Measurements from ENCODE around the gene EPHA8. TPM values are rescaled to one million over a fixed set of nuclear protein-coding genes. Genes with fewer than 3 reads are reported as not detected.

The EPHA8 gene
- total RNA-seq, 1 experiment from 2014 or later: 0.07 TPM

DNA sequence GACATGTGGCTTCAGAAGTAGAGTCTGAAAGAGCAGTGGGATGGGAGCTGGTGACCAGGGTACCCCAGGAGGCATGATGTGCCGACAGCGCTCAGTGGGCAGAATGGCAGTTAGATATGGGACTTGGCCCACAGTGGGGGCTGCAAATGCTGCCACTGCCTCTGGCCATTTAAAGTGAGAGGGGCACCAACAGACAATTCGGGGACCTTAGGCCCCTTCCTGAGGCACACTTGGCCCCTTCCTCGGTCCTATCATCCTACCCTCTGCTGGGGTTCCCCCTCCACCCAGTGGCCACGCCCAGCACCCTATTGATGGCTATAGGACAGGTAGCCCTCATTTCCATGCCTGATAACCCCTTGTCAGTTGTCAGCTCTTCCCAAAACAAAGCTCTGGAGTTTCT is 36.6 kb upstream of the EPHA8 start:
- POLR2A ChIA-PET (ENCODE audit: unreplicated experiment): no interaction called here
- Histone ChIP-seq H3K4me1 (ENCODE audit: insufficient read depth, low read length) (no peaks in the 10 kb centered on the region), H3K36me3 (ENCODE audit: low read depth, low read length) (peaks cover 20% of the 10 kb centered on the region)

DNA sequence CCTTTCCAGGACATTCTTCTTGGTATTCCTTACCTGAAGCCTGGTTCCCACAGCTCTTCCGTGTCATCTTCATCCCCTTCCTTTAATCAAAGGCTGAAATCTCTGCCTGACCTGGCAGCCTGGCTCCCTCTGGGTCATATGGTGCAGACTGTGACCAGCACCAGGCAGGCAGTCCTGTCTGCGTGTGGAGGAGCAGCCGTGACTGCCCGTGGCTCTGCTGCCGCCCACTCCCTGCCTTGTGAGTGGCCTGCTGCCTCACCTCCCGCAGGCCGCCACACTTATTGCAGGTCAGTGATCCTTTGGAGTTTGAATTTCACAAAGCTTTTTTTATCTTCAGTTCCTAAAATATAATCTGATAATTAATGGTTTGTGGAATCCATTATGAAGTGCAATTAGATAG is 36.2 kb upstream of the EPHA8 start:
- Histone ChIP-seq H4K20me1 (ENCODE audit: low read length) (no peaks in the 10 kb centered on the region), H3K9me2 (replicated peaks; ENCODE audit: low read length) (no peaks in the 10 kb centered on the region), H3K27me3 (ENCODE audit: low read length) (no peaks in the 10 kb centered on the region), H3K4me2 (ENCODE audit: low read length) (no peak overlapping the region), H3K4me1 (ENCODE audit: insufficient read depth, low read length) (no peaks in the 10 kb centered on the region), H3K27ac (ENCODE audit: low read length) (no peak overlapping the region), H3K36me3 (ENCODE audit: low read depth, low read length) (peaks cover 18% of the 10 kb centered on the region), H3F3A (ENCODE audit: low read length, unreplicated experiment) (no peaks in the 10 kb centered on the region), H3K4me3 (ENCODE audit: low read length) (no peak overlapping the region), H3K79me2 (ENCODE audit: low read length) (no peaks in the 10 kb centered on the region), H2AFZ (ENCODE audit: low read length) (no peak overlapping the region), H3K9ac (ENCODE audit: low read length) (no peak overlapping the region), H3K9me3 (ENCODE audit: low read length) (no peaks in the 10 kb centered on the region)
- DNase-seq (no peak), ATAC-seq (no peak)
- ChIA-PET CTCF (interaction anchor here (0.8 kb wide), 1 partner anchor 115 kb away, joined by 4 read pairs; no protein-coding TSS in a partner anchor), POLR2A (ENCODE audit: unreplicated experiment) (no interaction called here)
- TF ChIP-seq, protein P1, sequence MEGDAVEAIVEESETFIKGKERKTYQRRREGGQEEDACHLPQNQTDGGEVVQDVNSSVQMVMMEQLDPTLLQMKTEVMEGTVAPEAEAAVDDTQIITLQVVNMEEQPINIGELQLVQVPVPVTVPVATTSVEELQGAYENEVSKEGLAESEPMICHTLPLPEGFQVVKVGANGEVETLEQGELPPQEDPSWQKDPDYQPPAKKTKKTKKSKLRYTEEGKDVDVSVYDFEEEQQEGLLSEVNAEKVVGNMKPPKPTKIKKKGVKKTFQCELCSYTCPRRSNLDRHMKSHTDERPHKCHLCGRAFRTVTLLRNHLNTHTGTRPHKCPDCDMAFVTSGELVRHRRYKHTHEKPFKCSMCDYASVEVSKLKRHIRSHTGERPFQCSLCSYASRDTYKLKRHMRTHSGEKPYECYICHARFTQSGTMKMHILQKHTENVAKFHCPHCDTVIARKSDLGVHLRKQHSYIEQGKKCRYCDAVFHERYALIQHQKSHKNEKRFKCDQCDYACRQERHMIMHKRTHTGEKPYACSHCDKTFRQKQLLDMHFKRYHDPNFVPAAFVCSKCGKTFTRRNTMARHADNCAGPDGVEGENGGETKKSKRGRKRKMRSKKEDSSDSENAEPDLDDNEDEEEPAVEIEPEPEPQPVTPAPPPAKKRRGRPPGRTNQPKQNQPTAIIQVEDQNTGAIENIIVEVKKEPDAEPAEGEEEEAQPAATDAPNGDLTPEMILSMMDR (conservative IDR thresholded peaks at IDR 0.05; ENCODE audit: low read depth, low read length): no peak
- BruUV-seq (replicated peaks): no TSS peak
- intact Hi-C loops (cut with micrococcal nuclease): no loop called here

More for the DNA sequence above, 36.6 kb upstream of the EPHA8 start:
- H3K9ac ChIP-seq (ENCODE audit: low read length): no peak overlapping the region
- H3K27ac ChIP-seq (ENCODE audit: low read length): no peak overlapping the region
- H3F3A ChIP-seq (ENCODE audit: low read length, unreplicated experiment): no peaks in the 10 kb centered on the region
- no peak overlapping the region for H3K4me2 ChIP-seq (ENCODE audit: low read length)
- no TSS peak for BruUV-seq (replicated peaks)
- CTCF ChIA-PET: no interaction called here
- H3K4me3 ChIP-seq (ENCODE audit: low read length): no peak overlapping the region
- DNase-seq: no peak
- intact Hi-C loops (cut with micrococcal nuclease): no loop called here
- H2AFZ ChIP-seq (ENCODE audit: low read length): no peak overlapping the region
- H4K20me1 ChIP-seq (ENCODE audit: low read length): no peaks in the 10 kb centered on the region
- ATAC-seq: no peak
- H3K79me2 ChIP-seq (ENCODE audit: low read length): no peaks in the 10 kb centered on the region
- no peaks in the 10 kb centered on the region for H3K27me3 ChIP-seq (ENCODE audit: low read length)
- TF ChIP-seq EZH2 (IDR thresholded peaks at IDR 0.05; ENCODE audit: low read length, unreplicated experiment): no peak
- TF ChIP-seq EZH2phosphoT487 (IDR thresholded peaks at IDR 0.05; ENCODE audit: borderline replicate concordance, low read length): no peak
- TF ChIP-seq, protein P1 (conservative IDR thresholded peaks at IDR 0.05; ENCODE audit: low read depth, low read length): no peak
- H3K9me3 ChIP-seq (ENCODE audit: low read length): no peaks in the 10 kb centered on the region
- no peaks in the 10 kb centered on the region for H3K9me2 ChIP-seq (replicated peaks; ENCODE audit: low read length)

DNA sequence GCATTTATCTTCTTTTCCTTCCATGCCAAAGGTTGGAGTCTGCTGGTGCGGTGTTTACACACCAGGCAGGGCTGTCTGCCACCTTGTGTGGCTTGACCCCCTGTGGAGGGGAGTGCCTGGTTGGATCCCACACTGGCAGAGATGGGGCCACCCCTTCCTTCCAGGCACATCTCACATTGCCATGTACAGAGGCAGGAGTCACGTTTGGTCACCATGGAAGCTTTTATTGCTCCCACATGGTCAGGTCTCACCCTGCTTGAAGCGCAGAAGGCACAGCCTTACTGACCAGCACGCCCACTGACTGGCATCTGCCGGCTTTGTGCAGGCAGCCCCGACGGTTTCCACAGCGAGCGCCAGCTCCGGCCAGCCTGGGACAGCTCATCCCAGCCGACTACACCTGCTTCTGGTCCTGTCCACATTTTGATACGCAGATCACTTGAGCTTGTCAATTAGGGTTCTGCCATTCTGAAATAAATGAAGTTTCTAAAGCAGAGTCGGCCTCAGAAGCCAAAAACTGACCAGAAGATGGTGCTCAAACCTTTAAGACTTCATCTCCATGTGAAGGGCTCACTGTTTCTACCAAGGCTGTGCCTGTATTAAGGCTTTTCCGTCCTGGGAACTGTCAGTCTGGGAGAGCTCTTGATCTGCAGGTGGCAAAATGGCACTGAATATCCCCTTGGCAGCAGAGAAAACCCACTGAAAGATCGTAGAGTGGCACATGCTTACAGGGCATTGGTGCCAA is 35.6 kb upstream of the EPHA8 start:
- H4K20me1 ChIP-seq (ENCODE audit: low read length): no peaks in the 10 kb centered on the region
- intact Hi-C loops (cut with micrococcal nuclease): no loop called here
- DNase-seq (no peak), ATAC-seq (no peak)
- no TSS peak for BruUV-seq (replicated peaks)
- H3K27me3 ChIP-seq (ENCODE audit: low read length): no peaks in the 10 kb centered on the region
- ChIA-PET CTCF (interaction anchor here (0.7 to 0.8 kb wide), 2 partner anchors 111 to 114 kb away, joined by 3 to 4 read pairs; no protein-coding TSS in a partner anchor), POLR2A (ENCODE audit: unreplicated experiment) (no interaction called here)
- H3K9me3 ChIP-seq (ENCODE audit: low read length): no peaks in the 10 kb centered on the region
- TF ChIP-seq EZH2 (IDR thresholded peaks at IDR 0.05; ENCODE audit: low read length, unreplicated experiment): no peak
- no peaks in the 10 kb centered on the region for H3F3A ChIP-seq (ENCODE audit: low read length, unreplicated experiment)
- no peak overlapping the region for H3K9ac ChIP-seq (ENCODE audit: low read length)
- H3K4me3 ChIP-seq (ENCODE audit: low read length): no peak overlapping the region
- H3K4me2 ChIP-seq (ENCODE audit: low read length): no peak overlapping the region
- H3K36me3 ChIP-seq (ENCODE audit: low read depth, low read length): peaks cover 15% of the 10 kb centered on the region; the same call in 1 of the 2 replicates
- no peaks in the 10 kb centered on the region for H3K79me2 ChIP-seq (ENCODE audit: low read length)
- no peak overlapping the region for H2AFZ ChIP-seq (ENCODE audit: low read length)
- H3K4me1 ChIP-seq (ENCODE audit: insufficient read depth, low read length): no peaks in the 10 kb centered on the region
- H3K27ac ChIP-seq (ENCODE audit: low read length): no peak overlapping the region
- no peaks in the 10 kb centered on the region for H3K9me2 ChIP-seq (replicated peaks; ENCODE audit: low read length)

All from PC-3 (cell line).